GM19467 (cell line): ENCODE results near the gene PALLD.

ENCODE experiments used
- ATAC-seq: cut with Tn5 transposase; IDR thresholded peaks from one replicate; pipeline ENCODE4 v1.9.1; 2021; ENCODE audit warnings: mild to moderate bottlenecking, moderate library complexity; ENCODE audit not compliant: unreplicated experiment

The PALLD gene

GRCh38 chr4:168585168-168586091 lies 88.6 kb downstream of the PALLD start:
- peak; percentile 91 for ATAC-seq

- no peak for ATAC-seq
Observed at GRCh38 chr4:168586926-168587325, 90.1 kb downstream of the PALLD start.

DNA sequence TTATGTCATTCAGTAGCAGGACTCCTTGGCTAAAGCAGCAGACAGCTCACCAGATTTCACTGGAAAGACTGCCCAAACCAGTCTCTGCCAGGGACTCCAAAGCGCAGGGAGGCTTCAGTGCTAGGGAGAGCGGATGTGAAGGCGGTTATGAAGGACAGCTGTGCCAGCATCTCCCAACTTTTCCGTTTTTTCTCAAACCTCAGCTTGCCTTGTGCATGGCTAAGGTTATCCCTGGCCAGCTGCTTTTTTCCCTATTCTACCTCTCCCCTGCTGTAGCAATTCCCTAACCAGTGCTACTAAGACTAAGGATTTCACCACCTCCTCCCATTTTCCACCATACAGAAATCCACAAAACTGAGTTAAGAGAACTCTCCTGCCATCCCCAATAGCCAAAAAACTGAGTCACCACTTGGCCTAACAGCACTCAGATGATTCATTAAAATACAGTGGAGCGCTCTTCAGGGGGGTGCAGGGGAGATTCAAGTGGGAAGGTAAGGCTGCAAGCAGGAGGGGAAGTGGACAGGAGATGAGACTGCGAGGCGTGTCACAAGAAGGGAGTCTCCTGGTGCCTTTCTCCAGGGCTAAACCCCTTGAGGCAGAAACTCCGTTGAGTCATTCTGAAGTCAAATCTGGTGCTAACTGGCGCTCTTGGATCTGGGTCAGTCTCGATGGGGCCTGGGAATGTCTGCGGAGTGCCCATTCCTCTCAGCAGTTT lies 90.7 kb downstream of the PALLD start:
- no peak for ATAC-seq

GRCh38 chr4:168588916-168589531 lies 92.2 kb downstream of the PALLD start:
- ATAC-seq, result no peak

GRCh38 chr4:168592676-168593075 lies 95.8 kb downstream of the PALLD start:
- no peak for ATAC-seq

GRCh38 chr4:168593399-168593798 lies 96.5 kb downstream of the PALLD start:
- ATAC-seq, result no peak

GRCh38 chr4:168594121-168594520 lies 97.3 kb downstream of the PALLD start:
- ATAC-seq, result no peak

GRCh38 chr4:168598191-168598590 lies 101.3 kb downstream of the PALLD start:
- ATAC-seq, result no peak

GRCh38 chr4:168600796-168601583 lies 104.1 kb downstream of the PALLD start:
- ATAC-seq, result no peak

DNA sequence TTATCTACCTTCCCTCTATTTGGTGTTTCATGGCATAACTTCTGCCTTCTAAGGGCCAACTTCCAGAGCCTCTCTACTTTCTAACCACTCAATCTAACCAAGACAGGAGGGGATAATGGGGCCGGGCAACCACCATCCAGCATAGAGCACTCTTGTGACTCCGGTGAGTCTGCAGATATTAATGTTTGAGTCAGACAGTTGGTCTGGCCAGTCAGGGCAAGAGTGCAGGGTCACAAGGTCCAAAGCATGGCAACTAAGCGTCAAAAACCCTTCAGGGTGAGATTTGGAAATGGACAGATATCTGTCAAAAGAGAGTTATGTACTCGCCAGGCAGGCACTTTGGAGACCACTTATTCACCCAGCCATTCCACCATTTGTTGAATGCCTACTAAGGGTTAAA lies 105.0 kb downstream of the PALLD start:
- no peak for ATAC-seq

DNA sequence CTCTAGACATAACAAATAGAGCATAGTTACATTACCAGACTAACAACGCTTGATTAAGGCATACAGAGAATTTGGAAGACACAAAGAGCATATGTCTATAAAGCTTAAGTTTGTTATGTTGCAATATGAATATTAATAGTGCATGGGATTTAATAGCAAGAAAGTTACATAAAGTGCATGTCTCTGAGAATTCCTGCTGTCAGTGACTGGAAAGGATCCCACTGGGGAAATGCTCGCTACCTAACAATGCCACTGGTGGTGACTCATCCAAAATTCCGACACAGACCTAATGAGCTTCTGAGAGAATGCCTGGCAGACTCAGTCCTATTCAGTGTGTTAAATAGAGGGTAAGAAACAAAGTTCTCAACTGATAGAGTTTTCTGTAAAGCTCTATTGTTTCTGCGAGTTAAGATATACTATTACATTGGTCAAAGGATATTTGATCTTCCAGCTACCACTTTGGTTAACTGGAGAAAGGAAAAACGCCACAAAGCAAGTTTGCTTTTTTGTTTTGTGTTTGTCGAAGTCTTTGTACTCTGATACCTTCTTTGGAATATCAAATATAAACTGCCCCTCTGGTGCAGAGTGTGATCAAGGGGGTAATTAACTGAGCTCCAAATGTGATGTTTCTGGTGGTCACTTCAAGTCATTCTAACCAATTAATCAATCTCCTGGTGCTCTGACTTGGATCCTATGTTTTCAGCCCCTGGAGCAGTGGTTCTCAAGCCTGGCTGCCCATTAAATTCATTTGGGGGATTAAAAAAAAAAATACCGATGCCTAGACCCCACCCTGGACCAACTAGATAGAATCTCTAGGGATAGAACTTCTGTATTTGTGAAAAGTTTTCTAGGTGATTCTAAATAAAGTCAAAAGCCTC lies 107.9 kb downstream of the PALLD start:
- no peak for ATAC-seq

- no peak for ATAC-seq
Observed at GRCh38 chr4:168605411-168605810, 108.6 kb downstream of the PALLD start.

GRCh38 chr4:168607215-168607614 lies 110.4 kb downstream of the PALLD start:
- no peak for ATAC-seq

DNA sequence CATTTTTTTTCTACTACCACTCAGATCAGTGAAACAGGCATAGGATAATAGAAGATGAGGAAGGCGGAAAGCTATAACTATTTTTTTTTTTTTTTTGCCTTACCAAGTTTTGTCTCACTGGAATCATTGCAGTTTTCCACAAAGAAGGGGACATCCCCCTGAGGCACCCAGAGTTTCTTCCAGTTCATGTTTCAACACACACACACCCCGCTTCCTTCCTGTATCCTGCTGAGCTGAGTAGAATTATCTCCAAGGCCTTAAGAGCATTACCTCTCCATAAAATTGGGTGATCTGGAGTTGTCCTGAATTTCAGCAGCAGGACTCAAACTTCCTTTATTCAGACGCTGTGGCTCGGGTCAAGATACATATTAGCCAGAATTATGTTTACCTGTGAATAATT lies 111.9 kb downstream of the PALLD start:
- ATAC-seq, result no peak

GRCh38 chr4:168609369-168609768 lies 112.5 kb downstream of the PALLD start:
- no peak for ATAC-seq

GRCh38 chr4:168610911-168611530 lies 114.2 kb downstream of the PALLD start:
- ATAC-seq, result no peak

DNA sequence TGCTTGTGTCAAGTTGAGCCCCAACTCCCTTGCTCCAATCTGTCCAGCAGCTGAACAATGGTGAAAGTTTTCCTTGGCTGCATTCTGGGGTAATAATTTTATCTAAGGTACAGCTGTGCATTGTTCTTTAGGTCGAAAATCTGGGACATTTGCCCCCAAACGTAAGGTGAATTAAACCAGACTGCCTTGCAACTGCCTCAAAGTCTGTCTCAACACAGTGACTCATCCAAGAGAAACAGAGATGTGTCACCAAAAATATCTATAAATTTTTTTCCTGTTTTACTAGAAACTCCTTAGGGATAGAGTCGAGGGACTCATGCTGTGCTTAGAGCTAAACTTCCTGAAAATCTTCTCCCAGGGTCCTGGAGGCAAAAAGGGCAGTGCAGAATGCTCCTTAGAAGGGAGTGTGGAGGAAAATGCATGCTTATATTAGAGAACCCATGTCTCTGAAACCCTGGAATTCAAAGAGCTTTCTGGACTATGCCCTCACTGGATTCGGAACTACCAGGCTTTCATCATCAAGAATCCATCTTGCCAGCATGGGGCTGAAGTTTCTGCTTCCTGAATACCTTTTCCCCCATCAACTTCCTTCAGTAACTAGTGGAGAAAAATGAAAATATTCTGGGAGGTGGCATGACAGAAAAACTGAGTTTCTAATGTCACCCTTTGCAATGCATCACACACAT lies 115.7 kb downstream of the PALLD start:
- no peak for ATAC-seq

GRCh38 chr4:168613869-168614268 lies 117.0 kb downstream of the PALLD start:
- ATAC-seq, result no peak
